SU-DHL-6 (cell line): ENCODE results near the gene SPDYE1.
"Not testable (repeated sequence)": the region's sequence is repeated elsewhere in the genome, so short reads cannot be mapped to it uniquely, and the experiment has no call there.

ENCODE experiments used
- H2AFZ ChIP-seq: fragments of 200-600 bp; sonication (generic); 2 replicates; pipeline ENCODE4 v1.6.1; 2014; ENCODE audit warnings: low read depth, mild to moderate bottlenecking, moderate library complexity, mixed read lengths, antibody characterized with exemption, low read length; ENCODE audit not compliant: severe bottlenecking
- H3F3A ChIP-seq: fragments of 200-600 bp; shearing (Covaris generic); 2 replicates; pipeline ENCODE4 v1.6.0; 2016; ENCODE audit warnings: antibody characterized with exemption, mild to moderate bottlenecking; ENCODE audit not compliant: insufficient read depth
- H3K27ac ChIP-seq: fragments of 200-600 bp; sonication (generic); 2 replicates; pipeline ENCODE4 v1.5.1; 2016; ENCODE audit warnings: low read depth, mild to moderate bottlenecking, low read length, moderate library complexity, mixed read lengths
- H3K27me3 ChIP-seq: fragments of 200-600 bp; sonication (generic), shearing (Covaris generic); 2 replicates; pipeline ENCODE4 v1.6.0; 2014; ENCODE audit warnings: mild to moderate bottlenecking, low read length
- H3K36me3 ChIP-seq: fragments of 200-600 bp; sonication (generic); 2 replicates; pipeline ENCODE4 v1.6.1; 2014; ENCODE audit warnings: mild to moderate bottlenecking, low read length, mixed read lengths
- H3K4me2 ChIP-seq: fragments of 300-600, 200-600 bp; shearing (Covaris generic), sonication (generic); 2 replicates; pipeline ENCODE4 v1.6.0; 2014; ENCODE audit warnings: low read length, low read depth, mild to moderate bottlenecking; ENCODE audit not compliant: poor library complexity, severe bottlenecking
- H3K4me3 ChIP-seq: fragments of 200-600 bp; sonication (generic); 2 replicates; pipeline ENCODE4 v1.5.1; 2014; ENCODE audit warnings: antibody characterized with exemption, low read length, mild to moderate bottlenecking, mixed read lengths; ENCODE audit not compliant: insufficient read depth, poor library complexity, severe bottlenecking
- H3K79me2 ChIP-seq: fragments of 200-600 bp; sonication (generic); 2 replicates; pipeline ENCODE4 v1.6.1; 2014; ENCODE audit warnings: mild to moderate bottlenecking, low read length, moderate library complexity; ENCODE audit not compliant: insufficient read depth
- H3K9ac ChIP-seq: fragments of 200-600 bp; sonication (generic); 2 replicates; pipeline ENCODE4 v1.7.0; 2014; ENCODE audit warnings: mild to moderate bottlenecking, low read length
- H3K9me2 ChIP-seq: fragments of 200-600 bp; sonication (generic); replicated peaks from 2 replicates; pipeline ENCODE4 v1.6.1; 2014; ENCODE audit warnings: low read length; ENCODE audit not compliant: insufficient read depth
- H3K9me3 ChIP-seq: fragments of 200-600 bp; sonication (generic); 2 replicates; pipeline ENCODE4 v1.6.1; 2014; ENCODE audit warnings: low read length, mixed read lengths; ENCODE audit not compliant: insufficient read depth
- H4K20me1 ChIP-seq: fragments of 200-600 bp; sonication (generic); 2 replicates; pipeline ENCODE4 v1.6.1; 2014; ENCODE audit warnings: low read depth, mild to moderate bottlenecking, antibody characterized with exemption, low read length, moderate library complexity, mixed read lengths
- EZH2phosphoT487 ChIP-seq: fragments of 200-600 bp; sonication (generic), shearing (Covaris generic); conservative IDR thresholded peaks from 2 replicates; pipeline ENCODE4 v1.6.1; 2018; ENCODE audit warnings: mild to moderate bottlenecking, antibody characterized with exemption, low read length, moderate library complexity, mixed read lengths
- TF ChIP-seq, protein P1 (sequence below): fragments of 200-600 bp; sonication (generic); IDR thresholded peaks from one replicate; pipeline ENCODE4 v1.5.1; 2017; ENCODE audit warnings: antibody characterized with exemption, mild to moderate bottlenecking, low read length, moderate library complexity; ENCODE audit not compliant: insufficient read depth, poor library complexity, severe bottlenecking

Gene SPDYE1

DNA sequence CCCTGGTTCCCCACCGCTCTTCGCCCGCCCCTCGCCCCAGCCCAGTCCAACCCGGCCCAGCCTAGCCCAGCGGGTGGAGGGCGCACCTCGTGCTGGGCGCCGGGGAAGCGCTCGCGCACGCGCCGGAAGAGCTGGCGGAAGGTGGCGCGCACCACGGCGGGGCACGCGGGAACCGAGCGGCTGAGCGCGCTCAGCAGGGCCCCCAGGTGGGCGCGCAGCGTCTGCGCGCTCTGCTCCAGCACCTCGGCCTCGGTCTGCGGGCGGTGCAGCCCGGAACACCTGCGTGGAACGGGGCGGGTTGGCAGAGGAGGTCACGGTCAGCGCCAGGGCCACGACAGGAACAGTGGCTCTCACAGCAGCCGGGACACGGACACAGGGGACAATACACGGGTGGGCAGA, 42.8 kb downstream of the SPDYE1 start:
- TF ChIP-seq, protein P1, sequence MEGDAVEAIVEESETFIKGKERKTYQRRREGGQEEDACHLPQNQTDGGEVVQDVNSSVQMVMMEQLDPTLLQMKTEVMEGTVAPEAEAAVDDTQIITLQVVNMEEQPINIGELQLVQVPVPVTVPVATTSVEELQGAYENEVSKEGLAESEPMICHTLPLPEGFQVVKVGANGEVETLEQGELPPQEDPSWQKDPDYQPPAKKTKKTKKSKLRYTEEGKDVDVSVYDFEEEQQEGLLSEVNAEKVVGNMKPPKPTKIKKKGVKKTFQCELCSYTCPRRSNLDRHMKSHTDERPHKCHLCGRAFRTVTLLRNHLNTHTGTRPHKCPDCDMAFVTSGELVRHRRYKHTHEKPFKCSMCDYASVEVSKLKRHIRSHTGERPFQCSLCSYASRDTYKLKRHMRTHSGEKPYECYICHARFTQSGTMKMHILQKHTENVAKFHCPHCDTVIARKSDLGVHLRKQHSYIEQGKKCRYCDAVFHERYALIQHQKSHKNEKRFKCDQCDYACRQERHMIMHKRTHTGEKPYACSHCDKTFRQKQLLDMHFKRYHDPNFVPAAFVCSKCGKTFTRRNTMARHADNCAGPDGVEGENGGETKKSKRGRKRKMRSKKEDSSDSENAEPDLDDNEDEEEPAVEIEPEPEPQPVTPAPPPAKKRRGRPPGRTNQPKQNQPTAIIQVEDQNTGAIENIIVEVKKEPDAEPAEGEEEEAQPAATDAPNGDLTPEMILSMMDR: peak; percentile 9
- H3K9ac ChIP-seq: peak overlapping the region; percentile 53
- H3K27ac ChIP-seq: peak overlapping the region; percentile 32
- H3F3A ChIP-seq: peaks cover 20% of the 10 kb centered on the region
- H4K20me1 ChIP-seq, H3K9me3 ChIP-seq, H3K9me2 ChIP-seq, H3K36me3 ChIP-seq, H3K27me3 ChIP-seq: not testable (repeated sequence)
- peak overlapping the region; percentile 53 for H3K4me2 ChIP-seq
- H3K79me2 ChIP-seq: peaks cover 10% of the 10 kb centered on the region
- H3K4me3 ChIP-seq: peak overlapping the region; percentile 20
- H2AFZ ChIP-seq: peak overlapping the region; percentile 70

GRCh38 chr7:44042221-44042620, 44.5 kb downstream of the SPDYE1 start:
- Histone ChIP-seq H3K36me3 (no peaks in the 10 kb centered on the region), H3K4me2 (no peak overlapping the region), H2AFZ (no peak overlapping the region), H3K9me2 (no peaks in the 10 kb centered on the region), H4K20me1 (peaks cover 3% of the 10 kb centered on the region; the same call in 1 of the 2 replicates), H3K27me3 (no peaks in the 10 kb centered on the region), H3K4me3 (no peak overlapping the region), H3K79me2 (peaks cover 27% of the 10 kb centered on the region), H3K9ac (no peak overlapping the region), H3K9me3 (no peaks in the 10 kb centered on the region), H3F3A (peaks cover 35% of the 10 kb centered on the region), H3K27ac (0 out of 2 replicates have a peak overlapping the region, but pooled peaks have one; percentile 6)
- TF ChIP-seq, protein P1: no peak
- no peak for TF ChIP-seq EZH2phosphoT487

DNA sequence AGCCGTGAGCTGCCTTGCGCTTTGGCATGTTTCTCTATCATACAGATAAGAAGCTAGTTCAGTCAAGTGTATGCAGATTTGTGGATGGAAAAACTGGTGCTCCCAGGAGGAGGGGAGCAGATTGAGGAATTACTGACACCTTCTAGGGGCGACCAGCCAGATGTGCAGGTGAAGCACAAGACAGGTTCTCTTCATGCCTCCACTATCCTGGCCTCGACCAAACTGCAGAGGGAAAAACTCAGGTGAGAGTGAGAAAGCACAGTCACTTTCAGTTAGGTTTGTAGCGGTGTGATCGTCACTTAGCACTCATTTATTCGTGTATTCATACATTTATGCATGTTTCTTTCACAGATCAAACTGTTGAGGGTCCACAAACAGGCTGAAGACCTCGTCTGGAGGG, 46.2 kb downstream of the SPDYE1 start:
- Histone ChIP-seq H3K27me3 (no peaks in the 10 kb centered on the region), H3K27ac (peak overlapping the region; percentile 77), H3K36me3 (no peaks in the 10 kb centered on the region), H3K9ac (peak overlapping the region; percentile 97), H3K79me2 (peaks cover 43% of the 10 kb centered on the region), H2AFZ (peak overlapping the region; percentile 60), H3K4me2 (peak overlapping the region; percentile 93), H3K9me3 (no peaks in the 10 kb centered on the region), H3K9me2 (no peaks in the 10 kb centered on the region), H4K20me1 (peaks cover 7% of the 10 kb centered on the region; the same call in 1 of the 2 replicates), H3F3A (peaks cover 35% of the 10 kb centered on the region), H3K4me3 (peak overlapping the region; percentile 94)
- TF ChIP-seq, protein P1: no peak
- no peak for TF ChIP-seq EZH2phosphoT487
